Measurements from ENCODE around the gene F13A1.

- TF ChIP-seq CTCF (IDR thresholded peaks at IDR 0.05) (no peak), POLR2AphosphoS5 (IDR thresholded peaks at IDR 0.05) (no peak)
Observed at GRCh38 chr6:6199678-6200077, 120.8 kb downstream of the F13A1 start.

Measured in gastroesophageal sphincter (tissue), 3 donors.